GM21515 (cell line): ENCODE results near the gene FILIP1L.

Experiments used
- ATAC-seq: cut with Tn5 transposase; IDR thresholded peaks from one replicate; pipeline ENCODE4 v1.9.1; 2021; ENCODE audit not compliant: unreplicated experiment

FILIP1L gene

GRCh38 chr3:99817437-99818240 lies 296.7 kb downstream of the FILIP1L start, which contains the start of gene CMSS1:
Gene CMSS1, plus strand, starts transcription at chr3:99817862.
- peak; percentile 98 for ATAC-seq

- ATAC-seq = no peak
Observed at GRCh38 chr3:99817047-99817436, 297.3 kb downstream of the FILIP1L start.

GRCh38 chr3:99810403-99810802 lies 303.9 kb downstream of the FILIP1L start:
- no peak for ATAC-seq

- no peak for ATAC-seq
Observed at GRCh38 chr3:99809565-99809964, 304.7 kb downstream of the FILIP1L start.

- no peak for ATAC-seq
Observed at GRCh38 chr3:99808163-99808794, 306.0 kb downstream of the FILIP1L start.

GRCh38 chr3:99805160-99805559 lies 309.1 kb downstream of the FILIP1L start:
- ATAC-seq = no peak

GRCh38 chr3:99803297-99803696 lies 311.0 kb downstream of the FILIP1L start:
- no peak for ATAC-seq

- no peak for ATAC-seq
Observed at GRCh38 chr3:99799422-99799821, 314.9 kb downstream of the FILIP1L start.

GRCh38 chr3:99795573-99795972 lies 318.7 kb downstream of the FILIP1L start:
- ATAC-seq = no peak

- ATAC-seq = no peak
Observed at GRCh38 chr3:99794485-99794884, 319.8 kb downstream of the FILIP1L start.

GRCh38 chr3:99789011-99789721 lies 325.1 kb downstream of the FILIP1L start:
- peak; percentile 88 for ATAC-seq
